ENCODE results near the gene JPH3. TPM values are rescaled to one million over a fixed set of nuclear protein-coding genes. Genes with fewer than 3 reads are reported as not detected.

The JPH3 gene
- polyA plus RNA-seq, 4 donors: 0.55 to 1.1 (median 0.66) TPM

DNA sequence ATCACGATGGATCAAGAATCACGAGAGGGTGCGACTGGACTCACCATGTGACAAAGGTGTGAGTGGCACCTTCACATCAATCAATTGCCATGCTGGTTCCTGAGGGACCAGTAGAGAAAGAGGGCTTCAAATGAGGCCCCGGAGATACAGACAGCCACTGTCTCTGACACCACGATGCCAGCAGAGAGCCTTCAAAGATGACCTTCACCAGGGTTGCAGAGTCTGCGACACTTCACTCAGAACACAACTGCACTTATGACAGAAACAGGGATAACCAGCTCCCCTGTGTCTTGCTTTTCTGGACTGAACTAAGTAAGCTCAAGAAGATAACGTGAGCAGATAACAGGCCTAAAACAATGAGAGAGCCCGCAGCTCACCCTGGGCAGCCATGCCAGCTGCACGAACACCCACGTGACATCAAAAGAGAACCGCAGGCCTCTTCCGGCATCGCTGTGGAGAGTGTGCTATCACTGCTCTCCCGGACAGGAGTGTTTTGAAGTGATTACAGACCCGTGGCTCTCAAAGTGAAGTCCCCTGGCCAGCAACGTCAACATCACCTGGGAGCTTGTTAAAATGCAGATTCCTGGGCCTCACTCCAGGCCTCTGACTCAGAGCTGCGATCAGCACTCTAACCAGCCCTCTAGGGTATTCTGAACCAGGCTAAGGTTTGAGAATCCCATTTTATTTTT is 127.1 kb downstream of the JPH3 start:
- DNase-seq (ENCODE audit: low read depth in 4 of 4, low spot score in 3 of 4): no peak

DNA sequence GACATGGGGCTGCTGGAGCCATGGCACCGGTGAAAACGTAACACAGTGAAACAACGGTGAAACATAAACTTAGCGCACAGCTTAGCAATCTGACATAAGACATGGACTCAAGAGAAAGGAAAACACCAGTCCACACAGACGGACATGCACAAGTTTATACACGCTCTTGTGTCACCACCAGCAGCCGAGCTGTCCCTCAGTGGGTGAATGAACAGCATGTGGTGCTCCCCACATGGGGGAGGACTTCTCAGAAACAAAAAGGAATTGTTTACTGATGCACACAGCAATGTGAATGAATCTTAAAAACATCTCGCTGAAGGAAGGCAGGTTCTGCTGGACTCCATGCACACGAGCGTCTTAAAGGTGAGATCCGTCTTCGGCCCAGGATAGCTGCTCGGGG is 129.3 kb downstream of the JPH3 start:
- DNase-seq (ENCODE audit: low read depth in 4 of 4, low spot score in 3 of 4): no peak

DNA sequence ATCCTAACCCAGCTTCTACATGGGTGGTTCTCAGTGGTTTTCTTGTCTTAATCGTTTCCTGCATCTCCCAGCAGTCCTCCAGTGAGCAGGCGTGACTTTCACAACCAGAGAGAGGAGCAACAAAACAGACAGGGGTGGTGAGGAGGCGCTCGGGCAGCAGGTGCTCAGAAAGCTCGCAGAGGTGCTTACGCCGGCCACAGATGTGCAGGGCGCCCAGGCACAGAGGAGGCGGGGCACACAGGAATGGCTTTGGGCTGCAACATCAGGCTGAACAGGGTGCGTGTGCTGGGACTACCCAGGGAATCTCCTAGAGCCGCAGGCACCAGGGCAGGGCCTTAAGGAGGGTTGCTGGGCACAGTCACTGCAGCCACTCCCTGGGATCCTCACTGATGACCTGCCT is 130.9 kb downstream of the JPH3 start:
- DNase-seq (ENCODE audit: low read depth in 4 of 4, low spot score in 3 of 4): no peak

DNA sequence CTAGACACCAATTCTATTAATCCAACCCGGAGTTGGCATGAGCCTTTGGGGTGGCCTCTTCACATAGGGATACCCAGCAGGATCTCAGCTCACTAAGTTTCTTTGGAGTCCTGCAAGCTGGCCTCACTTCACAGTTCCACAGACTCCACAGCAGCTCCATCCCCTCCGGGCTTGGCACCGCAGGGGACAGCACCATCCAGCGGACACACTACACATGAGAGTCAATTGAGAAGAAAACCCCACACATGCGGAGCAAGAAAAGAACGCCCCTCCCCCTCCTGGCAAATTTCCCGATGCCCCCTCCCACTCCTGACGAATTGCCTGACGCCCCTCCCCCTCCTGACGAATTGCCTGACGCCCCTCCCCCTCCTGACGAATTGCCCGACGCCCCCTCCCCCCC is 132.3 kb downstream of the JPH3 start:
- DNase-seq (ENCODE audit: low read depth in 4 of 4, low spot score in 3 of 4): no peak

DNA sequence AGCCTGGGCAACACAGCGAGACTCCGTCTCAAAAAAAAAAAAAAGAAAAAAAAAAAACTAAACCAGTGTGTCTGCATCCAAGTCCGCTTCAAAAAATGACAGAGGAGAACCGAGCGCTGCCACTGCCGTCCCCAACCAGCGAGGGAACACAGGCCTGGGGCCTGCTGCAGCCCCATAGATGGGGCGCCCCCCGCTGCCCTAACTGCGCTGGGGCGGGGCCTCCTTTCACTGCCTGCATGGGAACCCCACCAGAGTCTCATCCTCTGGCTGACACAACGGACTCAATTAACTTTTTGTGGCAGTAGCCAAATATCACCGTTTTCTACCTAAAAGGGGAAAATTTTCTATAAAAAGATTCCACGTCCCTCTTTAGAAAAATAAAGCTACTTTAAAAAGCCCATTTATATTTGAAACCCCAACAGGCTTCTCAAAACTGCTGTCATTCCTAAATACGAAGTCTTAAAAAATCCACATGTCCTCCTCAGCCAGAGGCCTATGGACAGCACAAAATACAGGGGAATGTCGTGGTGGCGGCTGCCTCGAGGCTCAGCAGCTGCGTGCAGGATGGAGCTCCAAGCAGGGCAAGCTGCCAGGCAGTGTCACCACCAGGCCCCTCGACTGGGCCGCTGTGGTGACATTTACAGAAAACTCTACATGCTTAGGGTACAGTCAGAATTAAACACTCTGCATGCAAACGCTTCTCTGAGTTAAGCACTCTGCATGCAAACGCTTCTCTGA is 133.1 kb downstream of the JPH3 start:
- no peak for DNase-seq (ENCODE audit: low read depth in 4 of 4, low spot score in 3 of 4)

DNA sequence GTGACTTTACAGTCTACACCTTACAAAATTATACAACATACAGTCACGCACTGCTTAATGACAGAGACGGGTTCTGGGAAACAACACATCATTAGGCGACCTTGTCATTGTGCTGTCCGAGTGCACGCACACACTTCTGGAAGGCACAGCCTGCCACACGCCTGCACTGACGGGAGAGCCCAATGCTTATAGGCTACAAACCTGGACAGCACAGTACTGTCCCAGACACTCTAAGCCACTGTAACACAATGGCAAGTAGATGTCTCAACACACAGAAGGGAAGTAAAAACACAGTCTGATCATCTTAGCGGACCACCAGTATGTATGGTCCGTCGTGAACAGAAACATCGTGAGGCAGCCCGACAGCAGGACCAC is 133.7 kb downstream of the JPH3 start:
- DNase-seq (ENCODE audit: low read depth in 4 of 4, low spot score in 3 of 4): no peak

DNA sequence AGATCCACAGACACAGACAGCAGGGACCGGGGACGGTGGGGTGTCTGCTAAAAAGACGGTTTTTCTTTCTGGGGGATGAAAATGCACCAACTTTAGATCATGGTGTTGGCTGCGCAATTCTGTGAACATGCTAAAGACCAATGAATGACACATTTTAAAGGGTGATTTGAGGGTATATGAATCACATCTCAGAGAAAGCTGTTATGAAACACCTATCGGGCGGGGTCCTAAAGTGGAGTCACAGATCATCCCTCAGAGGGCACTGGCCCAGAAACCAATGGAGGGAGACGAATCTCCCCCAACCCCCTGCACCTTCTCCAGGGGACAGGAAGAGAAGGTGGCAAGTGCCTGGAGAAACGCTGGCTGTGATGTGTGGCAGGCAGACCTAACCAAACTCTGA is 137.5 kb downstream of the JPH3 start:
- no peak for DNase-seq (ENCODE audit: low read depth in 4 of 4, low spot score in 3 of 4)

DNA sequence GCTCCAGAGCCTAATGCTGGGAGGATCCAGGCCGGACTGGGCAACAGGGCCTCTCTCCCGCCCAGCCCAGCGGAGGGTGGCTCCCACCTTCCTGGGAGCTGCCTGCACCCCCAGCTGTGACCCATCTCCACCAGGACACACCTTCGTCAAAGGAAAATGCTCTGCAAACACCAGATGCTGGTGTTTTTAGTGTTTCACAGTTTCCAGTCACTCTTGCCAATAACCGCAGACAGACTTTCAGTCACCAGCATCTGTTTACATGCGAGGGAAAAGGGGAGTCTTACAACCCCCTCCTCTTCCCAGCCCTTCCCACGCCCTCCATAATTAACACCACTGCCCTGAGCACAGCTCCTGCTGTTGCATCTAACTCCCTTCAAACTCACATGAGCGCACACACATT is 138.1 kb downstream of the JPH3 start:
- DNase-seq (ENCODE audit: low read depth in 4 of 4, low spot score in 3 of 4): no peak

DNA sequence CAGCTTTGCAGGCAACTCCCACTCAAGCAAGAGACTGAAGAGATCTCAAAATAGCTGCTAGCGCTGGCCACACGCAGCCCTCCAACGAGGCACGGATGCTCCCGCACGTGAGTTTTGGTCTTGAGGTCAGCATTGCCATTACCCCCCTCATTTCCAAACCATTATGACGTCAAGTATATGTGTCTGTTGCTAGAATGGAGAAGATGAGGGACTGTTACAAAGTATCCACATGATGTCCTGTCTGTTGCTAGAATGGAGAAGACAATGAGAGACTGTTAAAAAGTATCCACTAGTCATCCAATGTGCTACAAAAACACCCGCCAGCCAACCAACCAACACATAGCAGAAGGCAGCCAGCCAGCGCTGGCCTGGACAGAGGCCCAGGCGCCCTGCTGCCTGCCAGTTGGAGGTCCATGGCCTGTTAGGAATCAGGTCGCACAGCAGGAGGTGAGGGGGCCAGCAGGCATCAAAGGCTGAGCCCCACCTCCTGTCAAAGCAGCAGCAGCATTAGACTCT is 138.7 kb downstream of the JPH3 start:
- no peak for DNase-seq (ENCODE audit: low read depth in 4 of 4, low spot score in 3 of 4)

DNA sequence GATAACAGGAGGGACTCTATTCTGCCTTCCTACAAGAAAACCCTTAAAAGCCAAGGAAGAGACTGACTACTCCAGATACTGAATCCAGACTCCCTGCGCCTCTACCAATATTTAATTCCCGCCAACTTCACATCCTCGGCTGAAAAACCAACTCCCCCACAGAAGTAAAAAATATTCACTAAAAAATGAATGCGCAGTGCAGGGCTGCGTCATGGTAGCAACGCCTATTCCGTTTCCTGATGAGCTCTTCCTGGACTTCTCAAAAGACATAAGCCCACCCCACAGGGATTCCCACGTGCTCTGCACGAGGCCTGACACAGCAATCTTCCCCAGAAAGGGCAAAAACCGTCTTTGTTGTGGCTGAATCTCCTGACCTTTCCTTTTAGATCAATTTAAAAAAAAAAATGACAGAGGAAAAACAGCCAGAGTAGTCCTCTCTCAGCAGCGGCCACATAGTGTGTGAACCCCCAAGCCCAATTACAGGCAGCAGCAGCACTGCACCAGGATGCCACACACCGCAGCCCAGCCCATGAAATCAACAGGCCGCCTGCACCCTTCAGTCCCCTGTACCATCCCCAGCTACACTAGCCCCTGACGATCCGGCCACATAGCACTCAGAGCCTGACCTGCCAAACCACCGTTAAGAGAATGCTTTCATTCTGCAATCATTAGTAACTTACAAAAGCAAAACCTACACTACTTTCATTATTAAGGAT is 139.6 kb downstream of the JPH3 start:
- DNase-seq (ENCODE audit: low read depth in 4 of 4, low spot score in 3 of 4): no peak

DNA sequence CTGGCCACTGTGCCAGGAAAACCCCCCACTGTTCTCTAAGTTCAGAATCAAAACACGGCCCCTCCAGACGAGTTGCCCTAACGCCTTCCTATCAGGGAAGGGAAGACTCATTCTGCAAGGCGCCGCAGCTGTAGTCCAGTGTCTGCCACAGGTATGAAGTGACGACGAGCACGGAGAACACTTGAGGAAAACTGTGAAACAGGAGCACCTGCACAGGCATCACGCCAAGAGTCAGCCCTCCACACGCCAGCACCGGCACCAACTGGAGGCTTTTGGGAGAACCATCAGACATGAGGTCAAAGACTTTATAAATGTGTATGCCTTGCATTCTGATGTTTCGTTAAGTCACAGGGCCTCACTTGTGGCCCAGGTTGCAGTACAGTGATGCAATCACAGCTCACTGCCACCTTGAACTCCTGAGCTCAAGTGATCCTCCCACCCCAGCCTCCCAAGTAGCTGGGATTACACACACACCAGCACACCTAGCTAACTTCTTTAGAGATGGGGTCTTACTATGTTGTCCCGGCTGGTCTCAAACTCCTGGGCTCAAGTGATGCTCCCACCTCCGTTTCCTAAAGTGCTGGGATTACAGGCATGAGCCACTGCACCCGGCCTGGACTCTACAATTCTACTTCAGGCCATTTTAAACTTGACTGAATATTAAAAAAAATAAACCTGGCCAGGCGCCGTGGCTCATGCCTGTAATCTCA is 140.6 kb downstream of the JPH3 start:
- DNase-seq (ENCODE audit: low read depth in 4 of 4, low spot score in 3 of 4): no peak

DNA sequence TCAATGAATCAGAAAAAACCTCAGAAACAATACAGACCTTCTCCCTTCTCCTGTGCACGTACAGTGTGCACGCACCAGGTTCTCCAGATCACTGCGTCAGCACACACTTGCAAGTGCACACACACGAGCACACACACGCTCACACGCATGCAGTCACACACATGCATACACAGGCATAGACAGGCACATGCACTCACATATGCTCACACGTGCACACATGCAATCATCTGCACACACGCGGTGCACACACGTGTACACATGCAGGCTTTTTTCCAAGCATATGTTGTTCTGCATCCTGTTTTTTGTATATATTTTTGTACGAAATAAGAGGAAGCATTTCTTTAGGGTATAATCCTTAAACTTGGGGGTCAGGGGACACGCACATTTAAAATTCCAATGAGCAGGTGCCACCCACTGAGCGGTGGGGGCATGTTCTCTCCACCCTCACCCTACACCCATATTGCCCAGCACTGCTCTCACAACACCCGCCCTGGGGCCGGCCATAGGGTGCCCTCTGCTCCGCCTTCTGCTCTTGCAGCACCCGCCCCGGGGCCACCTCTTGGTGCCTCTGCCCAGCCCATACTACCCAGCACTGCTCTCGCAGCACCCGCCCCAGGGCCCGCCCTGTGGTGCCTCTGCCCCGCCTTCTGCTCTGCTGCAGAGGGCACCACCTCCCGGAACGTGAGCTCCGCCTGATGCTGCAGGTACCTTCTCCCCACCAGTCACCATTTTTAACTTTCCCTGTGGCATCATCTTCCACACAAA is 142.6 kb downstream of the JPH3 start:
- no peak for DNase-seq (ENCODE audit: low read depth in 4 of 4, low spot score in 3 of 4)

DNA sequence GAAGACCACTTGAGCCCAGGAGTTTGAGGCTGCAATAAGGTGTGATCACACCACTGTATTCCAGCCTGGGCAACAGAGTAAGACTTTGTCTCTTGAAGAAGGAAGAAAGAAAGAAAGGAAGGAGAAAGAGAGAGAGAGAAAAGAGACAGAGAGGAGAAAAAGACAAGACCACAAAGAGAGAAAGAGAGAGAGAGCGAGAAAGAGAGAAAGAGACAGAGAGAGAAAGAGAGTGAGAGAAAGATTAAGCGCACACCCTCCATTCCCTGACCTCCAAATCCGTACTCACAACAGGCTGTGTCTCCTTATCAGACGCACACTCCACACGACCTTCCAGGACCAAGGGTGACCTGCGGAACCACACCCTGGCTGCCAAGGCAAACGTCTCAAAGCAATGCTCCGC is 143.9 kb downstream of the JPH3 start:
- DNase-seq (ENCODE audit: low read depth in 4 of 4, low spot score in 3 of 4): no peak

Other genes starting within 250 kb of the JPH3 start
- 10 to 100 TPM; 20.1 to 25.4 (median 22.8) TPM for gene FBXO31, start 218.7 kb upstream of the JPH3 start, polyA plus RNA-seq (ENCODE audit: insufficient read length in 4 of 4)
- 10 to 100 TPM; 55.8 to 76.5 (median 75.0) TPM for gene MAP1LC3B, start 210.2 kb upstream of the JPH3 start, polyA plus RNA-seq (ENCODE audit: insufficient read length in 4 of 4)
- 10 to 100 TPM; 28.3 to 35.5 (median 34.5) TPM for gene ZCCHC14, start 109.5 kb upstream of the JPH3 start, polyA plus RNA-seq (ENCODE audit: insufficient read length in 4 of 4)
- gene KLHDC4, start 163.5 kb downstream of the JPH3 start, polyA plus RNA-seq (ENCODE audit: insufficient read length in 4 of 4): 10 to 100 TPM; 20.7 to 42.1 (median 24.9) TPM